Fibroblast of the aortic adventitia (primary cell): ENCODE results near the gene CDHR4. TPM values are rescaled to one million over a fixed set of nuclear protein-coding genes. Genes with fewer than 3 reads are reported as not detected.
"Not testable (repeated sequence)": the region's sequence is repeated elsewhere in the genome, so short reads cannot be mapped to it uniquely, and the experiment has no call there.

ENCODE experiments used
- DNase-seq: peaks from one replicate; pipeline ENCODE4 v3.0.0-alpha.2; 2010; ENCODE audit warnings: low read depth
- H3K4me3 ChIP-seq: 2 replicates; pipeline ENCODE4 v1.5.1; 2011; ENCODE audit warnings: low read depth, mild to moderate bottlenecking, control low read depth, low read length, moderate library complexity
- total RNA-seq: library from RNA; depleted of rRNA; stranded (reverse); fragments of >200 nt; gene quantifications from 2 replicates; pipeline ENCODE4 v1.2.3, GENCODE V29; 2012; ENCODE audit warnings: low replicate concordance
- TF ChIP-seq, protein P1 (sequence below): IDR thresholded peaks from 2 replicates; pipeline ENCODE4 v1.5.1; 2011; ENCODE audit warnings: mild to moderate bottlenecking, low read length, control low read depth, inconsistent platforms; ENCODE audit not compliant: insufficient read depth

CDHR4 gene
- total RNA-seq, 1 donor: 0.09 TPM

DNA sequence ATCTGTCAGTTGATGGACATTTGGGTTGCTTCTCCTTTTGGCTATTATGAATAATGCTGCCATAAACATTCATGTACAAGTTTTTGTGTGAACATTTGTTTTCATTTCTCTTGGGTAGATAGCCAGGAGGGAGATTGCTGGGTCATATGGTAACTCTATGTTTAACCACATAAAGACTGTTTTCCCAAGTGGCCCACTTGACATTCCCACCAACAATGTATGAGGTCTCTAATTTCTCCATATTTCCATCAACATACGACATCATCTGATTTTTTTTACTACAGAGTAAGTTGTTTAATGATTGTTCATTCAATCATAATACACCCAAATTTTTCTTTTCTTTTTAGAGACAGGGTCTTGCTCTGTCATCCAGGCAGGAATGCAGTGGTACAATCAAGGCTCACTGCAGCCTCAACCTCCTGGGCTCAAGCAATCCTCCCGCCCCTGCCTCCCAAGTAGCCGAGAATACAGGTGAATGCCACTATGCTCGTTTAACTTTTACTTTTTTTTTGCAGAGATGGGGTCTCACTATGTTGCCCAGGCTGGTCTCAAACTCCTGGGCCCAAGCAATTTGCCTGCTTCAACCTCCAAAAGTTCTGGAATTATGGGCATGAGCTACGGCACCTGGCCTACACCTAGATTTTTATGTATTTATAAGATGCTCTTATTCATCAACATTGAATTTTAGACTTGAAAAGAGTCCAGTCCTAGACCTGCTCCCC, 20.2 kb downstream of the CDHR4 start:
- TF ChIP-seq, protein P1, sequence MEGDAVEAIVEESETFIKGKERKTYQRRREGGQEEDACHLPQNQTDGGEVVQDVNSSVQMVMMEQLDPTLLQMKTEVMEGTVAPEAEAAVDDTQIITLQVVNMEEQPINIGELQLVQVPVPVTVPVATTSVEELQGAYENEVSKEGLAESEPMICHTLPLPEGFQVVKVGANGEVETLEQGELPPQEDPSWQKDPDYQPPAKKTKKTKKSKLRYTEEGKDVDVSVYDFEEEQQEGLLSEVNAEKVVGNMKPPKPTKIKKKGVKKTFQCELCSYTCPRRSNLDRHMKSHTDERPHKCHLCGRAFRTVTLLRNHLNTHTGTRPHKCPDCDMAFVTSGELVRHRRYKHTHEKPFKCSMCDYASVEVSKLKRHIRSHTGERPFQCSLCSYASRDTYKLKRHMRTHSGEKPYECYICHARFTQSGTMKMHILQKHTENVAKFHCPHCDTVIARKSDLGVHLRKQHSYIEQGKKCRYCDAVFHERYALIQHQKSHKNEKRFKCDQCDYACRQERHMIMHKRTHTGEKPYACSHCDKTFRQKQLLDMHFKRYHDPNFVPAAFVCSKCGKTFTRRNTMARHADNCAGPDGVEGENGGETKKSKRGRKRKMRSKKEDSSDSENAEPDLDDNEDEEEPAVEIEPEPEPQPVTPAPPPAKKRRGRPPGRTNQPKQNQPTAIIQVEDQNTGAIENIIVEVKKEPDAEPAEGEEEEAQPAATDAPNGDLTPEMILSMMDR: no peak
- DNase-seq: no peak
- H3K4me3 ChIP-seq: no peak overlapping the region

- DNase-seq, H3K4me3 ChIP-seq: not testable (repeated sequence)
These were observed 23.6 kb downstream of the CDHR4 start for GRCh38 chr3:49776101-49776500.

GRCh38 chr3:49775538-49775937, 24.1 kb downstream of the CDHR4 start:
- TF ChIP-seq, protein P1: no peak
- DNase-seq: no peak

GRCh38 chr3:49772703-49773102, 27.0 kb downstream of the CDHR4 start:
- TF ChIP-seq, protein P1: no peak
- H3K4me3 ChIP-seq: no peak overlapping the region
- DNase-seq: no peak

More at GRCh38 chr3:49775538-49775937, 24.1 kb downstream of the CDHR4 start:
- H3K4me3 ChIP-seq: no peak overlapping the region

- no peak for DNase-seq
- no peak overlapping the region for H3K4me3 ChIP-seq
- TF ChIP-seq, protein P1: no peak
These were observed 28.2 kb downstream of the CDHR4 start for GRCh38 chr3:49771340-49771938.

- no peak overlapping the region for H3K4me3 ChIP-seq
- no peak for DNase-seq
- TF ChIP-seq, protein P1: no peak
These were observed 29.7 kb downstream of the CDHR4 start for GRCh38 chr3:49769926-49770325.

DNA sequence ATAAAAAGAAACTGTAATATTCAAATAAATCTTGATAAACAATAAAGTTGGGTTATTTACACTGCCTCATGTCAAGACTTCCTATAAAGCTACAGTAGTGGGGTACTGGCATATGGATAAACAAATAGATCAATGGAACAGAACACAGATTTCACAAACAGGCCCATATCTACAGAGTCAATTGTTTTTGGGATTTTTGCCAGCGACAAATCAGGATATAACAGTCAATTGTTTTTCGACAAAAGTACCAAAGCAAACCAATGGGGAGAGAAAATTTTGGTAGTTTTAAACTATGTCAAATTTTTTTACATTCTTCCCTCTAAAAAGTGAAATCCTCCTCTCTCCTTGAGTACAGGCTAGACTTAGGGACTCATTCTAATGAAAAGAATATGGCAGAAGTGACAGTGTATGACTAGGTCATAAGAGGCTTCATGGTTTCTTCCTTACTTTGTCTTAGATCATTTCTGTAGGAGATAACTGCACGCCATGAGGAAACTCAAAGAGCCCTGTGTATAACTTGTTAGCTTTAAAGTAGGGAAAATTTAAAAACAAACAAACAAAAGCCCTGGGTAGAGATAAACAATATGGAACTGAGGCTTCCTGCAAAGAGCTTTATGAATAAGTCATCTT, 30.3 kb downstream of the CDHR4 start:
- H3K4me3 ChIP-seq: no peak overlapping the region
- TF ChIP-seq, protein P1: no peak
- DNase-seq: no peak
